GM21528 (cell line): Measurements from ENCODE around the gene ATRN.
"Not testable (repeated sequence)": the region's sequence is repeated elsewhere in the genome, so short reads cannot be mapped to it uniquely, and the experiment has no call there.

Experiments used
- ATAC-seq: cut with Tn5 transposase; IDR thresholded peaks from one replicate; pipeline ENCODE4 v1.9.1; 2021; ENCODE audit warnings: mild to moderate bottlenecking, moderate library complexity; ENCODE audit not compliant: unreplicated experiment, low FRiP score

ATRN gene

GRCh38 chr20:3512239-3512638 lies 41.4 kb downstream of the ATRN start:
- ATAC-seq: not testable (repeated sequence)

- ATAC-seq: no peak
Measured at GRCh38 chr20:3514012-3514642, 43.3 kb downstream of the ATRN start.

- no peak for ATAC-seq
Measured at GRCh38 chr20:3515379-3516170, 44.8 kb downstream of the ATRN start.

DNA sequence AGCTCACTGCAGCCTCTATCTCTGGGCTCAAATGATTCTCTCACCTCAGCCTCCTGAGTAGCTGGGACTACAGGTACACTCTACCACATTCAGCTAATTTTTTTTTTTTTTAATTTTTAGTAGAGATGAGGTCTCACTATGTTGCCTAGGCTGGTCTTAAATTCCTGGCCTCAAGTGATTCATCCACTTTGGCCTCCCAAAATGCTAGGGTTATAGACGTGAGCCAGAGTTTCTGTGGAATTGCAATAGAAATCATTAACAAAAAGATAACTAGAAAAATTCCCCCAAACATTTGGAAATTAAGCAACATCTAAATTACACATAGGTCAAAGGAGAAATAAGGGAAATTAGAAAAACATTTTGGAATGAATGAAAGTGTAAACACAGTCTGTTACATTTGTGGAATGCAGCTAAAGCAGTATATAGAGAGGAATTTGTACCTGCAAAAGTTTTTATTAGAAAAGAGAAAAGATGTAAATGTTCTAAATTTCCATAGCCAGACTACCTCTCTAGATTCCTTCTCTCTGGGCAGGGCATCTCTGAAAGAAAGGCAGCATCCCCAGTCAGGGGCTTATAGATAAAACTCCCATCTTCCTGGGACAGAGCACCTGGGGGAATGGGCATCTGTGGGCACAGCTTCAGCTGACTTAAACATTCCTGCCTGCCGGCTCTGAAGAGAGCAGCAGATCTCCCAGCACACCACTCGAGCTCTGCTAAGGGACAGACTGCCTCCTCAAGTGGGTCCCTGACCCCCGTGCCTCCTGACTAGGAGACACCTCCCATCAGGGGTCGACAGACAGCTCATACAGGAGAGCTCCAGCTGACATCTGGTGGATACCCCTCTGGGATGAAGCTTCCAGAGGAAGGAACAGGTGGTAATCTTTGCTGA lies 51.3 kb downstream of the ATRN start:
- no peak for ATAC-seq

DNA sequence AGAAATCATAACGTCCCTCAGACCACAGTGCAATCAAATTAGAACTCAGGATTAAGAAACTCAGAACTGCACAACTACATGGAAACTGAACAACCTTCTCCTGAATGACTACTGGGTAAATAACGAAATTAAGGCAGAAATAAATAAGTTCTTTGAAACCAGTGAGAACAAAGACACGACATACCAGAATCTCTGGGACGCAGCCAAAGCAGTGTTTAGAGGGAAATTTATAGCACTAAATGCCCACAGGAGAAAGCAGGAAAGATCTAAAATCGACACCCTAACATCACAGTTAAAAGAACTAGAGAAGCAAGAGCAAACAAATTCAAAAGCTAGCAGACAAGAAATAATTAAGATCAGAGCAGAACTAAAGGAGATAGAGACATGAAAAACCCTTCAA lies 53.9 kb downstream of the ATRN start:
- ATAC-seq: not testable (repeated sequence)

DNA sequence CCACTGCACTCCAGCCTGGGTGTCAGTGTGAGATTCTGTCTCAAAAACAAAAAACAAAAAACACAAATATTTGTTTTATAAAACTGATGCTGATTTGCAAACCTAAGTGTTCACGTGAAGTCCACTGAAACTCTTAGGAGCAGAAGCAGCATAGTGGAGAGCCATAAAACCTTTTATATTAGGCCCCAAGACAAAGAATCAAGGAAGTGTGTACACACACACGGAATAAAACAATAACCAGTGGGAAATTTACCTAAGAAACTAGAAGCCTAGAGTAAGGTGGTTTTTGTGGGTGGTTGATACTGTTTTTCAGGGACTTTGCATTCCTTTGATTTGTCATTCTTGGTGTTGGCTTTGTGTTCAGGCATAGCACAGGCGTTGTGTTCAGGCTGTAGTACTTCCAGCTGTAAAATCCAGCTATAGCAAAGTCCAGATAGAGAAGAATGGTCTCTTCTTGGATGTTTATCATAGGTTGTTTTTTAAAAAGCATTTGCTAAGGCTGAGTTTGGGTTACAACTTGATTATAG lies 61.3 kb downstream of the ATRN start:
- no peak for ATAC-seq

DNA sequence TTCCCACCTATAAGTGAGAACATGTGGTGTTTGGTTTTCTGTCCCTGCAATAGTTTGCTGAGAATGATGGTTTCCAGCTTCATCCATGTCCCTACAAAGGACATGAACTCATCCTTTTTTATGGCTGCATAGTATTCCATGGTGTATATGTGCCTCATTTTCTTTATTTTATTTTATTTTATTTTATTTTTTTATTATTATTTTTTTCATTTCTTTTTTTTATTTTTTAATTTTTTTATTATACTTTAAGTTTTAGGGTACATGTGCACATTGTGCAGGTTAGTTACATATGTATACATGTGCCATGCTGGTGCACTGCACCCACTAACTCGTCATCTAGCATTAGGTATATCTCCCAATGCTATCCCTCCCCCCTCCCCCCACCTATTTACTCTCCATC lies 66.9 kb downstream of the ATRN start:
- not testable (repeated sequence) for ATAC-seq

DNA sequence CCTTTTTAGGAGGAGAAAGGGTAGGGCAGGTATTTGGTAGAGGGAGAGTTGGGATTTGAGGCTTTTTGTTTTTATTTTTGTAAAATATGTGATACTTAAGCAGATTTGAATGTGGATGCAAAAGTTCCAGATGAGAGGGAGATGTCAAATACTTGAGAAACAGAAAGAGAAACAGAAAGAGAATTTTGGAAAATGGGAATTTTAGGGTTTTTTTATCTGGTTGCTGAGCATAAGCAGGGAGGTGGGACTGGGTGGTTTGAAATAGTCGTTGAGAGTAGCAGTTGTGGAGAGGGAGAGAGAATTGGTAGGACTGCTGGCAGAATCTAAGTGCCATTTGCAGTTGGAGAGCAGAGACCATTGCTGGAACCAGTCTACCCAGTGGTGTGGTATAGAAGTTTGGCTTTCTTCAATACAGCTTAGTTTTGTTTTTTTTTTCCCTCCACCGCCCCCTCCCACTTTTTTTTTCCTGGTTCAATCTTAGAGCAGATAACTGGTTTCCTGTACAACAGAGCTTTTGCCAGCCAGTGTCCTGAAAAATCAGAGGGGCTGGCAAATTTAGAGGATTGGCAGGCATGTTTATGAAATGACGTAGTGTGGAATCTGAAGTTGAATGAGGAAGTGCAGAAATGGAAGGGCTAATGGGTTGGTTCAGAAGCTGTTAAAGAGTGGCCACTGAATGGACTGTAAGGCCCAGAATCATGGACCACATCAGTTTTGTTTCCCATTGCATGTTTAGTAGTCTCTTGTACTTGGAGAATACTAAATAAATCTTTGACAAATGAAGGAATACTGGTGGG lies 68.7 kb downstream of the ATRN start:
- no peak for ATAC-seq

GRCh38 chr20:3541887-3542721 lies 71.3 kb downstream of the ATRN start:
- ATAC-seq: no peak

GRCh38 chr20:3543901-3544507 lies 73.2 kb downstream of the ATRN start:
- no peak for ATAC-seq

- ATAC-seq: no peak
Measured at GRCh38 chr20:3545401-3545925, 74.6 kb downstream of the ATRN start.

DNA sequence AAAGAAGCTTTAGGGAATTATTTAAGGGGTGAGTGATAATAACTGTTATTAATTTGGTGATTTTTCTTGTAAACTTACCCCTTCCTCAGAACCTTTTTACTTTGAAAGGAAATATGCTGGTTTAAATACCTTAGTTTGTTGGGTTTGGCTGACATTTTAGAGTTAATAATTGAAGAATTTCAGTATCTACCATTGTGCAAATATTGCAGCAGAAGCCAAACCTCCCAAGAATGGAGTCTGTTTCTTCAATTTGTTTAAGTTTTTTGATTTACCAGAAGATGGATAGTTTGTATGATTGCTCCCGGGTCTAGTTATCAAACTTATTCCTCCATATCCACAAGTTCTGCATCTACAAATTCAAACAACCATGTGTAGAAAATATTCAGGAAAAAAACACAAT lies 77.1 kb downstream of the ATRN start:
- no peak for ATAC-seq

GRCh38 chr20:3550837-3551236 lies 80.0 kb downstream of the ATRN start:
- ATAC-seq: no peak

- no peak for ATAC-seq
Measured at GRCh38 chr20:3551681-3552434, 81.0 kb downstream of the ATRN start.

- no peak for ATAC-seq
Measured at GRCh38 chr20:3553663-3554062, 82.8 kb downstream of the ATRN start.

DNA sequence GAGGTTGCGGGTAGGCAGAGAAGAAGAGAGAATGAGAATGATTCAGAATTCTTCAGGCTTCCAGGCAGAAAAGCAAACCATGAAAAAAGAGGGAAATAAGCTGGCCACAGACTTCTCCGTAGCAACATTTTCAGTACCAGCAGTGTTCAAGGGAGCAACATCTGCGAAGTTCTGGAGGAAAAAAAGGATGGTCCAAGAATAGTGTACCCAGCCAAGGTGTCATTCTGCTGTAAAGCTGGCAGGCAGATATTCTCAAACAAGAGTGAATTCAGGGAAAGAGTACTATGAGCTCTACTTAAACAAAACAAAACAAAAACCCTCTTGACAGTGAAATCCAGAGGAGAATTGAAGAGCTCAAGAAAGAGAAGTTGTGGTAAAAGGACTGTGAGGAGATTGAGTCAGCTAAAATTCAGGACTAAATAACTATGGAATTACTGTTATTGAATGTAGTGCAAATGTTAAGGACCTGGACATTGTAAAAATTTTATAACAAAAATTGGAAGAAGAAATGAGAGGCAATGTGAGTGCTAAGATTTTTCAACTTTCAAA lies 86.5 kb downstream of the ATRN start:
- ATAC-seq: no peak

GRCh38 chr20:3559231-3559630 lies 88.4 kb downstream of the ATRN start:
- no peak for ATAC-seq

- no peak for ATAC-seq
Measured at GRCh38 chr20:3559637-3560036, 88.8 kb downstream of the ATRN start.
